GM11168 (cell line): ENCODE data around the gene S100A3.

Experiments used
- in situ Hi-C: fragments of 300-500 bp; cut with MboI; formaldehyde crosslinking; loops from one replicate; pipeline ENCODE4 v1.12.0; 2022; ENCODE audit warnings: low sequenced_read_pairs; ENCODE audit not compliant: unreplicated experiment

Gene S100A3

DNA sequence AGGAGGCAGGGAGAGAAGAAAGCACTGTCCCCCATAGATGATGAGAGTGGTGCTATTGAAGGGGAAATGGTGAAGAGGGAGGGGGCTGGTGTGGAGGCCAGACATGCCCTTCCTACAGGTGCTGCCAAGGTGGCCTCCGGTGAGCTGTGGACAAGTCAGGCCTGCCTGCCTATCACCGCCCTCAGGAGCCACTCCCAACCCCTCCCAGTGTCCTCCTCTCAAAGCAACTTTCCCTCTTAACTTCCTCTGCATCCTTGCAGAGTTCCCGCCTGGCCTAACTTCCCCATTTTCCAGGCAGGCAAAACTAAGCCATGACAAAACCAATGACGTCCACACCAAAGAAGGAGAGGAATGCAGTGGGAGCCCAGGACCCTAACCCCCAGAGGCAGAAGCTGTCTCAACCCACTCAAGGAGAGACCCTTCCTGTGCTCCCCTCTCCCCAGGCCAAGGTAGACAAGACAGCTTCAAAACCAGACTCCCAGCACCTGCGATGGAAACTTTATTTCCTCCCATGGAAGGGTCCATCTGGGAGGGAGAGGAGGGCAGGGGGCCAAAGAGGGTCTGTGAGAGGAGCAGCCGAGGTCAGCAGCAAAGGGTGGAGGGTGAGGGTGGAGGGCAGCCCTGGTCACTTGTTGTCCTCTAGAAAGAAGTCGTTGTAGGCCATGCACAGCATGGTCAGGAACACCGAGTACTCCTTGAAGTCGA is 12.2 kb downstream of the S100A3 start:
- in situ Hi-C loops: no loop called here

GRCh38 chr1:153536012-153536670 is 12.9 kb downstream of the S100A3 start:
- in situ Hi-C loops: no loop called here

DNA sequence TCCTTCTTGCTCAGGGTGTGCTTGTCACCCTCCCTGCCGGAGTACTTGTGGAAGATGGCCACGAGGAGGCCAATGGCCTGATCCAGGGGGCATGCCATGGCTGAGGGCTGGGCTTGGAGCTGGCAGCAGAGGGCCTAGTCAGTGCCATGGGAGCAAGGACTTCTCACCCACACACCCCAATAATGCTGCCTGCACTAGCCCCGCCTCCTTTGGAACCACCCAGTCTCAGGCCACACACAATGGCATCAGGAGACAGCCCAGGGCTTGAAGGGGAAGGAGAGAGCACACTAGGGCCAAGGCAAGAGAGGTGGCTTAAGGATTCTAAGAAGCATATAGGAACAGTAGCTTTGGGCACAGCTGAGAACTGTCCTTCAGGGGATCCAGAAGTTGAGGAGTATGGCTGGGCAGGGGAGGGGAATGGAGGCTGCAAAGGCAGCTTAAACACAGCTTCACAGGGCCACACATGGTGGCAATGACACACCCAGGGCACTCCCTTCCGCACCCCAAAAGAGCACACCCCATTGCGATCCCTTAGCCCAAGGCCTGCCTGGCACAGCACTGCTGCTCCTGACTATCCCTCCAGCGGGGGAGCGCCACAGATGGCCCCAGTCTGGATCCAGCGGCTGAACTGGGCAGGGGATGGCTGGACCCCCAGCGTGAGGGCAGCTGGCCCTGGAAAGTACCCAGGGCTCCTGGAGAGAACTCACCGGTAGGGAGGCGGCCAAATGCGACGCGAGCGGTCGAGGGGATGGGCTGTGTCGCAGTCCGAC is 13.6 kb downstream of the S100A3 start, which contains the start of gene S100A6:
Gene S100A6, minus strand, starts transcription at position 750 of the 770 bp plus-strand sequence. Its CDS starts 652 bp downstream, at position 98.
- in situ Hi-C loops: no loop called here

DNA sequence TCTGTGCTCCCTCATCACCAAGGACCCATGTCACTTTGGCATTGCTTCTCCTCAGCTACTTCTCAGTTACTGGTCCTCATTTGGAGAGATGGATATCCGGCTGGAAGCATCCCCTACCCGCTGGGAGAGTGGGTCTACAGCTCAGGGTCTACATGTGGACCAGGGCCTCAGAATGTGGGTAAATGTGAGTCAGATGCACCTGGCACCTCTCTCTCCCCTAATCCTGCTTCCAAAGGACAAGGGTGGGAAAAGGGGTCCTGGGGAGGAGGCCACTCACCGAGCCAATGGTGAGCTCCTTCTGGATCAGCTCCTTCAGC is 14.2 kb downstream of the S100A3 start:
- in situ Hi-C loops: no loop called here

- in situ Hi-C loops: no loop called here
These were observed 14.7 kb downstream of the S100A3 start for GRCh38 chr1:153534226-153534924.

DNA sequence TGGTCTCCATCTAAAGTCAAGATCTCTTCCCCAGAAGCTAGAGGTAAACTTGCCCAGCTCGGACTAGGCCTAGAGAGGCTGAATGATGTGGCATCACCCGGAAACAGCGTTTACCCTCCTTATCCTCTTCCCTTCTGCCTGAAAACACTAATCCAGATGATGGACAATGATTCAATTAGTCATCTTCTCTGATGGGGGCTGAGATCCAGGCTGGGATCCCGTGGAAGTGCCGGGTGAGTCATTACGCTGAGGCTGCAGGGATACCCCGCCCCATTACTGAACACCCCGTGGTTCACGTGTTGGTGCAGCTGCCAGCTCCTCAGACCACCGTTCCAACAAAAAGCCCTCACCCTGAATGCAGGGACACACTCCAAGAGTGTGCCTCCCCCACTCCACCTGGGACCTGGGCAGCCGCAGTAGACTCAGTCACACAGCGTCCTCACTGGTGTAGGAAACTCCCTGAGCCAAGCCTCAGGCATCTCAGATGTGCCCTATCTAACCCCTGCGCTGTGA is 15.3 kb downstream of the S100A3 start:
- in situ Hi-C loops: no loop called here

DNA sequence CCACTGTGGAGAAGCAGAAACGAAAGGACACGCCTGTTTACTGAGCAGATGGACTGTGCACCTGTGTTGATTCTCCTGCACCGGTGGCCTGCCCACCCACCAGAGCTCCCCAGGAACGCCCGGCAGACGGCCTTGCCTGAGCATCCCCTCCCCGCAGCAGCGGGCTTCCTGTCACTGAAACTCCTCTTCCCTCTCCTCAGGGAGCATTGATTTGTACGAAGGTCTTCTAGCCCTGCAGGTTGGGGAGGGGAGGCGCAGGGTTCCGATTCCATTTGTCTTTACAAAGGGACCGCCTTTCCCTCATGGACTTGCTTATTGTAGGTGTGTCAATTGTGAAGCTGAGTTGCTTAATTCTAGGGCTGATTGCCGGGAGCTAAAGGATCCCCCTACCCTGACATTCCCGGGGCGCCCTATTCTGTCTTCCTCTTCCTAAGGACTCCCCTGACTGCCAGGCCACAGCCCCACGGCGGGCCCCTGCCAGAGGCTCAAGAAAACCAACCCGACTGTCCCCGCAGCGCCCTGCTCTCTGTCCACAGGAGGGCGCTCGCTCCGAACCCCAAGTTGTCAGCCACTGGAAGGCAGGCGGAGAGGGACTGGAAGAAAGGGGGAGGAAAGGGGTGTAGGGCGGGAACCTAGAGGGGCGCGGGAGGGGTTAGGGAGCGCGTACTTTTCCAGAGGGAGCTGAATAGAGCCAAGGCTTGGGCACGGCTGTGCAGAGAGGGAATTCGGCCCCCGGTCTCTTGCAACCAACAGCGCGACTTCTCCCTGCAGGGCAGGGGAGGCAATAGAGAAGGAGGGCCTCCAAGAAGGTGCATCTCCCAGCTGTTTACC is 16.1 kb downstream of the S100A3 start:
- in situ Hi-C loops: no loop called here

GRCh38 chr1:153532181-153532580 is 16.9 kb downstream of the S100A3 start:
- in situ Hi-C loops: no loop called here

GRCh38 chr1:153531638-153532037 is 17.4 kb downstream of the S100A3 start:
- in situ Hi-C loops: no loop called here

- in situ Hi-C loops: no loop called here
These were observed 21.4 kb downstream of the S100A3 start for GRCh38 chr1:153527683-153528040.

GRCh38 chr1:153527023-153527682 is 21.9 kb downstream of the S100A3 start:
- in situ Hi-C loops: no loop called here

DNA sequence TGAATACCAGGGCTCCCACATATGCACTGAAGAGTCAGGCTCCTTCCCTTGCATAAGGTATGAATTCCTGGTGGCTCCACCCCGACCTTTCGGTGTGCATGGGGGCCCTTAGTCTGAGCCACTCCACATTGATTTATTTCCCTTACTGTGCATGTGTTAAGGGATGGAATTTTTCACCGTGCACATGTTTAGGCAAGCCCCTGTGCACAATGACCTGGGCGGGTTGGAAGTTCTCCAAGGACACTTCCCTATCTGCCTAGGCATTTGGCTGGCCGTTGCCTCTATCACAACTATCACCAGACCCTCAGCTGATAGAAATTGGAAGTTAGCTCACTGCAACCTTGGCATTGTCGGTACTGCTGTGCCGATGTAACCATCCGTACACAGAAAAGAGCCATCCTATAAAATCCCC is 22.9 kb downstream of the S100A3 start:
- in situ Hi-C loops: no loop called here

GRCh38 chr1:153525088-153525728 is 23.9 kb downstream of the S100A3 start:
- in situ Hi-C loops: no loop called here

DNA sequence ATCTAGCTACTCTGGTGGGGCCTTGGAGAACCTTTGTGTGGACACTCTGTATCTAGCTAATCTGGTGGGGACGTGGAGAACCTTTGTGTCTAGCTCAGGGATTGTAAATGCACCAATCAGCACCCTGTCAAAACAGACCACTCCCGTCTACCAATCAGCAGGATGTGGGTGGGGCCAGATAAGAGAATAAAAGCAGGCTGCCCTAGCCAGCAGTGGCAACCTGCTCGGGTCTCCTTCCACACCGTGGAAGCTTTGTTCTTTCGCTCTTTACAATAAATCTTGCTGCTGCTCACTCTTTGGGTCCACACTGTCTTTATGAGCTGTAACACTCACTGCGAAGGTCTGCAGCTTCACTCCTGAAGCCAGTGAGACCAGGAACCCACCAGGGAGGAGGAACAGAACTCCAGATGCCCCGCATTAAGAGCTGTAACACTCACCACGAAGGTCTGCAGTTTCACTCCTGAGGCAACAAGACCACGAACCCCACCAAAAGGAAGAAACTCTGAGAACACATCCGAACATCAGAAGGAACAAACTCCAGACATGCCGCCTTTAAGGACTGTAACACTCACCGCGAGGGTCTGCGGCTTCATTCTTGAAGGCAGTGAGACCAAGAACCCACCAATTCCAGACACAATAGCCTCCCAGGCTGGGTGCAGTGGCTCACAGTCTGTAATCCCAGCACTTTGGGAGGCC is 26.6 kb downstream of the S100A3 start:
- in situ Hi-C loops: loop anchor here (25.0 kb wide), 1 partner anchor 465 kb away; the partner anchor contains the start of genes JTB, RAB13 and RPS27

DNA sequence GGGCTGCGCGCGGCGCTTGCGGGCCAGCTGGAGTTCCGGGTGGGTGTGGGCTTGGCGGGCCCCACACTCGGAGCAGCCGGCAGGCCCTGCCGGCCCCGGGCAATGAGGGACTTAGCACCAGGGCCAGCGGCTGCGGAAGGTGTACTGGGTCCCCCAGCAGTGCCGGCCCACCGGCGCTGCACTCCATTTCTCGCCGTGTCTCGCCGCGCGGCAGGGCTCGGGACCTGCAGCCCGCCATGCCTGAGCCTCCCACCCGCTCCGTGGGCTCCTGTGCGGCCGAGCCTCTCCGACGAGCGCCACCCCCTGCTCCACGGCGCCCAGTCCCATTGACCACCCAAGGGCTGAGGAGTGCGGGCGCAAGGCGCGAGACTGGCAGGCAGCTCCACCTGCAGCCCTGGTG is 27.2 kb downstream of the S100A3 start:
- in situ Hi-C loops: loop anchor here (25.0 kb wide), 1 partner anchor 465 kb away; the partner anchor contains the start of genes JTB, RAB13 and RPS27

DNA sequence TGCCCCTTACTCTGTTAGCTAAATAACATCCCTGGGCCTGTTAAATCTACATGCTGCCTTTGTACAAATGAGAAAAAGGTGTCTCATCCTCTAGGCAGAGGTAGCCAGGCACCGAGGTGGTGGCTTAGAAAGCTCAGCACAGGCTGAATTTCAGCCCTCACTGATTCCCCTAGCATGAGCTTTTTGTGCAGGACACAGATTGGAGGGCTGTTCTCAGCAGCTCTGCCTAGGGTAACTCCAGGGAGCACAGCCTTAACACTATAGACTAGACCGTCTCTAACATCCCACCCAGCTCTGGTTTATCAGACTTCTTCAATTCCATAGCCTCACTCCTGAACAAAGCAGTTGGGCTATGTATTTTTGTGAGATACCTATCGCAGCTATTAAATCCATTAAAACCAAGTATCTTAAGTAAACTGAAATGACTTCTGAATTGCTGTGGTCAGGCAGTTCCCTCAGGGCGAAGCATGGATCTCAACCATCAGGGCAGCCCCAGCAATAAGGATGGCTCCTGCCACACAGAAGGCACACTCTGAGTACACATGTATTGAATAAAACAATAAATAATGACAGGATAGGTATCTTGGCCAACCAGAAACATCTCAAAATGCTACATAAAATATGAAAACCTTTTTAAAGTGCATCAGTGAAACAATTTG is 28.1 kb downstream of the S100A3 start:
- in situ Hi-C loops: loop anchor here (25.0 kb wide), 1 partner anchor 466 kb away; the partner anchor contains the start of genes JTB, RAB13 and RPS27

GRCh38 chr1:153520137-153520691 is 28.8 kb downstream of the S100A3 start:
- in situ Hi-C loops: loop anchor here (25.0 kb wide), 1 partner anchor 467 kb away; the partner anchor contains the start of genes JTB, RAB13 and RPS27
